GM10266 (cell line): ENCODE results near the gene JUN.

Experiments
- DNase-seq: peaks from one replicate; pipeline ENCODE4 v3.0.0; 2012; ENCODE audit errors: extremely low spot score
- TF ChIP-seq, protein P1 (sequence below): IDR thresholded peaks from 2 replicates; pipeline ENCODE4 v1.5.1; 2012; ENCODE audit warnings: mild to moderate bottlenecking, low read depth; ENCODE audit not compliant: control insufficient read depth, insufficient read depth; ENCODE audit errors: missing control alignments

Gene JUN

DNA sequence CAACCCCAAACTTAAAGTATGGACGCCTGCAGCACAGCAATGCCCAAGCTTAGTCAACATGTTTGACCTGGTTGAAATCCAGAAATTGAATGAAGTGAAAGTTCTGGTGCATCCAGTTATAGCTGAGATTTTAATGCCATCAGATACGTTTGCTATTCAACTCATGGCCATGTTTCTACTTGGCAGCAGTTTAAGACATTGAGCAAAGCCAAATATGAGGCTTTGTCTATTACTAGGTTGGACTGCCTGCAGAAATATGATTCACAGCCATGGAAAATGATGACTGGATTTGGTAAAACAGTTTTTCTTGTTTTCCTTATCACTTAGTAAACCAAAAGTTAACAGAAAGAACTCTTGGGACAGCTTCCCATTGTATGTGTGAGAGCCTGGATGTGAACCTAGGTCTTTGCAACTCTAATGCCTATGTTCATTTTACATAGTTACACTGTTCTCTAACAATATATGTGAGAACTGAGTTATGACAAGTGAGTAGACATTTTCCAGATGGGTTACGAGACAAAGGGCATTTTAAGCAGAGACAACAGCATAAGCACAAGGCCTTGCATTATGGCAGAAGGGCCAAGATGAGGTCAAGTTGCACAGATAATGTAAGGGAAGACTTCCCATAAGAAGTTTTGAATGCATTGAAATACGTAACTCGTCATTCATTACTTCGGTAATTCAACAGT lies 51.6 kb downstream of the JUN start:
- TF ChIP-seq, protein P1, sequence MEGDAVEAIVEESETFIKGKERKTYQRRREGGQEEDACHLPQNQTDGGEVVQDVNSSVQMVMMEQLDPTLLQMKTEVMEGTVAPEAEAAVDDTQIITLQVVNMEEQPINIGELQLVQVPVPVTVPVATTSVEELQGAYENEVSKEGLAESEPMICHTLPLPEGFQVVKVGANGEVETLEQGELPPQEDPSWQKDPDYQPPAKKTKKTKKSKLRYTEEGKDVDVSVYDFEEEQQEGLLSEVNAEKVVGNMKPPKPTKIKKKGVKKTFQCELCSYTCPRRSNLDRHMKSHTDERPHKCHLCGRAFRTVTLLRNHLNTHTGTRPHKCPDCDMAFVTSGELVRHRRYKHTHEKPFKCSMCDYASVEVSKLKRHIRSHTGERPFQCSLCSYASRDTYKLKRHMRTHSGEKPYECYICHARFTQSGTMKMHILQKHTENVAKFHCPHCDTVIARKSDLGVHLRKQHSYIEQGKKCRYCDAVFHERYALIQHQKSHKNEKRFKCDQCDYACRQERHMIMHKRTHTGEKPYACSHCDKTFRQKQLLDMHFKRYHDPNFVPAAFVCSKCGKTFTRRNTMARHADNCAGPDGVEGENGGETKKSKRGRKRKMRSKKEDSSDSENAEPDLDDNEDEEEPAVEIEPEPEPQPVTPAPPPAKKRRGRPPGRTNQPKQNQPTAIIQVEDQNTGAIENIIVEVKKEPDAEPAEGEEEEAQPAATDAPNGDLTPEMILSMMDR: no peak
- no peak for DNase-seq
